GM19025 (cell line): ENCODE data around the gene EPB41L1.

ENCODE experiments used
- ATAC-seq: cut with Tn5 transposase; IDR thresholded peaks from one replicate; pipeline ENCODE4 v1.9.1; 2021; ENCODE audit warnings: mild to moderate bottlenecking, low read depth, moderate library complexity; ENCODE audit not compliant: unreplicated experiment

Gene EPB41L1

DNA sequence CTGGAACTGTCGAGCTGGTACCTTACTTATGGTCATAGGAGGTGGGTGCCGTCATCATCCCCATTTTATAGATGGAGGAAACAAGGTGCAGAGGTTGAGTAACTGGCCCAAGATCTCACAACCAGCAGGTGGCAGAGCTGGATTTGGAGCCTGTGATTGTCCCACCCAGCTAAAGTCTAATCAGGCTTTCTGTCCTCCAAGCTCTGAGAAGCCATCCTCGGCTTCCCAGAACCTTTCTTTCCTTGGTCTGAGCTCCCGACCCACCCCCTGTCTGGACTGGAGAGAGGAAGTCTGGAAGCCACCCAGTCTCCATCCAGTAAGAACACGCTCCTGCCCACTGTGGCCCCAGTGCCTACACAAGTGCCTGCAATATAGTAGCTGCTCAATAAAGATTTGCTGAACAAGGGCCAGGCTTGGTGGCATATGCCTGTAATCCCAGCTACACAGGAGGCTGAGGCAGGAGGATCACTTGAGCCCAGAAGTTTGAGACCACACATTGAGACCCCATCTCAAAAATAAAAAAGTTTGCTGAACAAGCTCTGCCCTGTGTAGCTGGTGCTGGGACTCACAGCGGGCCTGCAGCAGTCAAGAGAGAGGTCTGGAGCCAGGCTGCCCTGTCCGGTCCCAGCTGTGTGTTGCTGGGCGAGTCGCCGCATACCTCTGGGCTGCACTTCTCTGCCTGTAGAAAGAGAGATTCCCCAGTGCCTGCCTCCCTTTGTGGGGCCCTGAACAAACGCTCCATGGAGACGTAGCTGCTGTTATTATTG is 119.1 kb downstream of the EPB41L1 start:
- no peak for ATAC-seq

DNA sequence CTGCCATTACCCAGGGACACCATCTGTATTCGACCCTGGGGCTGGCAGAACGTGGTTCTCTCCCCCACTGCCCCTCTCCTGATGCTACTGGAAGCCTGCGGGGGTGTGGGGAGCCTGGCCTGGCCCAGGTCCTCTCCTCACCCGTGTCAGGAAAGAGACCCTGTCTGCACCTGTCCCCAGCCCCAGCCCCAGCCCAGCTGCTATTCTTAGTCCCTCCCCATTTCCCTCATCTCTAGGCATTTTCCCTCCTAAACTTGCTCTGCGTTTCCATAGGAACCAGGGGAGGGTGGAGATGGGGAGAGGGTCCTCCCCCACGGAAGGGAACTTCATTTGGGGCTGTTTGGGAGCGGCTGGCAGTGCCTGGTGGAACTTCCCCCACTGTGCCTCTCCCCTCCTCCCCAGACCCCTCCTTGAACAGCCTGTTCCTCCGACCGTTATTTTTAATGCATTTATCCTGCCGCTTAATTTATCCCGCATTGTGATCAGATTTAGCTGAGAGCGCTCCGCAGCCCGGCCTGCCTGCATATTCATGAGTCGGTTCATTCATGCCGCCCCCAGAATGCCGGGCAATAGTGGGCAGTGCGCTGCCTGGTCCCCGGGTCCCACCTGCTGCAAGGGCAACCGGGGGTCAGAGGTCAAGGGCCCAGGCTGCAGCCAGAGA is 119.8 kb downstream of the EPB41L1 start:
- no peak for ATAC-seq

DNA sequence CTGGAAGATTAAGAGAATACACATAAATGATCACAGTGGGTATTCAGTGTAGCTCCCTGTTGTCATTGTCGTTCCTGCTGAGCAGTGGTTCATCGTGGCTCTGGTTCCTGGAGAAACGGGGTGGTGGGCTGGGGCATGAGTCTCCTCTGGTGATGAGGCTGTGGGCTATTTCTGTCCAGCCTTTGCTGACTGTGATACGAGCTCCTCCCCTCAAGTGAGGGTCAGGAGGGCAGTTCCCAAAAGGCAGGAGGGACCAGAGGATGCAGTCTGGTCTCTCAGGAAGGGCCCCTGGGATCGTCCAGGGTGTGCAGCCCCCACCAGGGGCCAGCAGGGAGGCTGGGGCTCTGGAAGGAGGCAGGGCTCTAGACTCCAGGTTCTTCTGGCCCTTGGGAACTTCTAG is 120.5 kb downstream of the EPB41L1 start:
- no peak for ATAC-seq

DNA sequence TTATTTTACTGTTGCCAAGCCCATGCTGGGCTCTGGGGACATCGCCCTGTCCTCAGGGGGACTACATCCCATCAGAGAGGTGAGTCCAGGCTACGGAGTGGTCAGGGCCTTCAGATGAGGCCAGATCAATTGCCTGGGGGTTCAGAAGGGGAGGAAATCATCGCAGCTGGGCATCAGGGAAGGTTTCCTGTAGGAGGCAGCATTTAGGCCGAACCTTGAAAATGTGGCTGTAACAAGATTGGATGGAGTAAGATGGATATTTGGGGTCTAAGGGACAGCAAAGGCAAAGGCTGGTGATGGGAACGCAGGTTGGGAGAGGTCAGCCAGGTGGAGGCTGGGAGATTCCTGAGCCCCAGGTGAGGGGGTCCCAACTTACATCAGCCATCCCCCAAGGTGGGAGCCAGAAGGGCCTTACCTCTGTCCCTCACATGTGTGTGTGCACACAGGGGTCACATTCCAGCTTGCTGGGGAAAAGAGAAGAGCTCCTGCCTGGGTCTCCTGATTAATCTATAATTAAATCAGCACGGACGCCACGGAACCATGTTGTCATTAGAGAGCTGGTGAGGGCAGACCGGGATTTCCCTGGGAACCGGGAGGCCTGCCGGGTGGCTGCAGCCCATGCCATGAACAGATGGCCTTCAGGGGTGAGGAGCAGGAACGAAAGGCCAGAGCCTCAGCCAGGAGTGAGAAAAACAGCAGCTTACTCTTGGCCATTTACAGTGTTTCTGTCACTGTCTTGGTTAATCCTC is 121.1 kb downstream of the EPB41L1 start:
- no peak for ATAC-seq

DNA sequence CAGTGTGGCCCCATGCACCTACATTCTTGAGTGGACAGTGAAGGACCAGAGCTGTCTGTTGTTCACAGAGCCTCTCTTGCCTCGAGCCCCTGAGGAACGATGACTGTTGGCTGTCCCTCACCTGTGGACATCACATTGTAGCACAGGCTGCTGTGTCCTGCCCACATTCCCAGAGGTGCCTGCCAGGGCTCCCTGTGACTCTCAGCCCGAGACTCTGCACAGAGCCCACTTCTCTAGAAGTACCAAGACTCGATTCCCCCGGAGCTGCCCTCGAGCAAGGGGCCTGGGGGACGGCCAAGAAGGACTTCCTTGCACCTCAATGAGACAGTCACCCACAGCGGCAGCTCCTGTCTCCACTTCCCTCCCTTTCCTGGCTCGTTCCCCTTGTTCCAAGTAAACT is 123.0 kb downstream of the EPB41L1 start:
- no peak for ATAC-seq

DNA sequence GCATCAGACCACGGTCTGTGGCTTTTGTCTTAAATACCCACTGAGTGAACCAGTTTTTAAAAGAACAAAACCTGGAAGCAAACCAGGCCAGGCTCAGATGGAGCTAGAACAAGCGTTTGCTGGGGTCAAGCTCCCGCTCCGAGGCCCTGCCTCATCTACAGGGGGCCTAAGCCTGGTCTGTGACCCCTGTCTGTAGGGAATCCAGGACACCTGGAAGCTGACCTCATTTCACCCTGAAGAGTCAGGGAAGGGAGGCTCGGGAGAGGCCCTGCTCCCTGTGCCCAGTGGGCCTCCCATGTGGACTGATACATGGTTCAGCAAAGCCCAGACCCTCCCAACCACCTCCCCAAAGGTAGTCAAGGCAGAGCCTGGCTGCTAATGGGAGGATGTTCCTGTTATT is 124.8 kb downstream of the EPB41L1 start:
- ATAC-seq, result no peak

DNA sequence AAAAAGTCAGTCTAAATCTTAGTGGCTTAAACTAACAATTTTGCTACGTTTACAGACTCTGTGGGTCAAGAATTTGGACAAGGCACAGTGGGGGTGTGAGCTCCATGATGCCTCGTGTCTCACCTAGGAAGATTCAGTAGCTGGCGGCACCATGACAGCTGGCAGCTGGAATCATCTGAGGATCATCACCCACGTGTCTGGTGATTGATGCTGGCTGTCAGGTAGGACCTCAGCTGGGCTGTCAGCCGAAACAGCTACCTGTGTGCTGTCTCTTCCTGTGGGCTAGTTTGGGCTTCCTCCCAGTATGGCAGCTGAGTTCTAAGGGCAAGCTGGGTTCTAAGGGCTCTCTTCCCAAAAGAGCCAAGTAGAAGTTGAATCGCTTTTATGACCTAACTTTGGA is 125.2 kb downstream of the EPB41L1 start:
- ATAC-seq, result no peak

DNA sequence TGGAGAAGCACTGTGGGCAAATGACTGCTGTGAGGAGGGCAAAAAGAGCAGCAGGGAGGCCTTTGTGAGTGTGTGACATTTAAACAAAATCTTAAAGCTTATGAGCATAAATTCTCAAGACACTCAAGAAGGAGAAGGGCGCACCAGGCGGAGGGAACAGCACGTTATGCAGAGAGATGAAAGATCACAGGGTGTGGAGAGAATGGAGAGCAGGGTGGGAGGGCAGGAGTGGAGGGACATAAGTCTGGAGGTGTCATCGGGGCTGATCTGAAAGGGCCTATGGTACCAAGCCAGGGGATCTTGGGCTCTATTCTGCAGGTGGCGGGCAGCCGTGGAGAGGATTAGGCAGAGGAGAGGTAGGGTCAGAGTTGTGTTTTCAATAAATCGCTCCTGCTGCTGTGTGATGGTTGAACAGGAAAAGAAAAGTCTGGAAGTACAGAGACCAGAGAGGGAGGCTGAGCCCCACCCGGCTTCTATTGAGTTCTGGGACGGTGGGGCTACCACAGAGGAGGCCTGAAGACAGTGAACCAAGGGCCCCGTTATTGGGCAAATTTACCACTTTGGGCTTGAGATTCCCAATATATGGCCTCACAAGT is 127.3 kb downstream of the EPB41L1 start:
- ATAC-seq, result no peak
